HEK293T (cell line): ENCODE data around the gene DTNB.
"Not testable (repeated sequence)": the region's sequence is repeated elsewhere in the genome, so short reads cannot be mapped to it uniquely, and the experiment has no call there.

ENCODE experiments used
- CTCF ChIA-PET: fragments of 350-600 bp; formaldehyde crosslinking; extraction: SDS; loops from one replicate; lab custom pipeline; 2021; ENCODE audit warnings: antibody characterized with exemption, inconsistent platforms; lab: Yijun Ruan, JAX
- POLR2A ChIA-PET: fragments of 350-600 bp; formaldehyde crosslinking; extraction: SDS; loops from one replicate; lab custom pipeline; 2020; ENCODE audit warnings: antibody characterized with exemption, inconsistent platforms; lab: Yijun Ruan, JAX
- DNase-seq: peaks from one replicate; pipeline ENCODE4 v3.0.0; 2012; ENCODE audit warnings: mixed read lengths; ENCODE audit errors: extremely low spot score
- ARNT ChIP-seq: fragments of 450-650 bp; IDR thresholded peaks from 2 replicates; pipeline ENCODE4 v1.6.1; 2017; ENCODE audit warnings: mild to moderate bottlenecking
- BHLHE40 ChIP-seq: fragments of 450-650 bp; IDR thresholded peaks from 2 replicates; pipeline ENCODE4 v1.6.1; 2016; ENCODE audit warnings: mild to moderate bottlenecking, moderate library complexity, borderline replicate concordance
- CTBP1 ChIP-seq: fragments of 450-650 bp; IDR thresholded peaks from 2 replicates; pipeline ENCODE4 v1.6.1; 2016; ENCODE audit warnings: borderline replicate concordance
- ELF4 ChIP-seq: fragments of 450-650 bp; IDR thresholded peaks from 2 replicates; pipeline ENCODE4 v1.6.1; 2017; ENCODE audit warnings: antibody characterized with exemption
- FOXA1 ChIP-seq: fragments of 450-650 bp; IDR thresholded peaks from 2 replicates; pipeline ENCODE4 v1.6.1; 2016; ENCODE audit warnings: mild to moderate bottlenecking
- FOXK2 ChIP-seq: fragments of 450-650 bp; IDR thresholded peaks from 2 replicates; pipeline ENCODE4 v1.6.1; 2016; ENCODE audit warnings: mild to moderate bottlenecking
- FOXM1 ChIP-seq: fragments of 450-650 bp; IDR thresholded peaks from 2 replicates; pipeline ENCODE4 v1.6.1; 2017; ENCODE audit warnings: mild to moderate bottlenecking, borderline replicate concordance
- HDGF ChIP-seq: fragments of 450-650 bp; IDR thresholded peaks from 2 replicates; pipeline ENCODE4 v1.6.1; 2017; ENCODE audit warnings: antibody characterized with exemption, borderline replicate concordance
- L3MBTL2 ChIP-seq: fragments of 450-650 bp; conservative IDR thresholded peaks from 2 replicates; pipeline ENCODE4 v1.6.1; 2016; ENCODE audit warnings: mild to moderate bottlenecking
- LEF1 ChIP-seq: fragments of 450-650 bp; IDR thresholded peaks from 2 replicates; pipeline ENCODE4 v1.6.1; 2017; ENCODE audit warnings: mild to moderate bottlenecking, borderline replicate concordance
- NFRKB ChIP-seq: fragments of 450-650 bp; IDR thresholded peaks from 2 replicates; pipeline ENCODE4 v1.6.1; 2016; ENCODE audit warnings: mild to moderate bottlenecking, moderate library complexity
- SP1 ChIP-seq: fragments of 450-650 bp; IDR thresholded peaks from 2 replicates; pipeline ENCODE4 v1.6.1; 2017
- SUZ12 ChIP-seq: fragments of 450-650 bp; IDR thresholded peaks from 2 replicates; pipeline ENCODE4 v1.6.1; 2016; ENCODE audit warnings: mild to moderate bottlenecking
- TARDBP ChIP-seq: fragments of 450-650 bp; IDR thresholded peaks from 2 replicates; pipeline ENCODE4 v1.6.1; 2016
- ZNF384 ChIP-seq: fragments of 450-650 bp; IDR thresholded peaks from 2 replicates; pipeline ENCODE4 v1.6.1; 2016
- TF ChIP-seq, protein P1 (sequence below): fragments of 450-650 bp; IDR thresholded peaks from 2 replicates; pipeline ENCODE4 v1.6.1; 2016

The DTNB gene

DNA sequence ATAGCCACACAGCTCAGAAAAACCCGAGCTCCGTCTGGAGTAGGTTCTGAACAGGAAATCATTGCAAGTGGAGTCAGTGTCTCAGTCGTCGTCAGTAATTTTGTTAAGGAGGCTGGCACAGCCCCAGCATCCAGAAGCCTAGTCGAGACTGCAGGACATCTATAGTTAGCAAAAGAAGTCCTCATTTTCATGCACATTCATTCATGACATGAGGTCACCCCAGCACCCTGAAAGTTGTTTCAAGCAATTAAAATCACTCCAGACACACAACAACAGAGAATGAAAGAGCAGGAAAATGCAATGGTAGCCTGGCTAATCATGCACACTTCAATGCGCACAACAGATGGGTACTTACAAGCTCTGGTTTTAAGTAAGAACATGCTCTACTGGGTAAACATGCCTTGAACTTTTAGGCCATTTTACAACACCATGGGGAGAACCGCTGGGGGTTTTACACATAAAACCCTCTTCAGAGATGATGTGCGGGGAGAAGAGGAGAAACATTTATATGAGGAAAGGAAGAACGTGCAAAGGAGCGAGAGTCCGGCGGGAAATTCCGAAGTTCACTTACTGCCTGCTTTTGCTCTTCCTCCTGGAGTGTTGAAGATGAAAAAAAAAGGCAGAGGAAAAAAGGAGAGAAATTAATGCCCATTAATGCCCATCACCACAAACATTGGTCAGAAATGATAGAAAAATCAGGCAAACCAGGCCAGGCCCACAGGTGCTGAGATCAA, 254.3 kb downstream of the DTNB start:
- no peak for DNase-seq
- TF ChIP-seq LEF1 (no peak), BHLHE40 (no peak), ELF4 (no peak), TARDBP (no peak), CTBP1 (no peak), NFRKB (no peak), FOXM1 (no peak), FOXK2 (no peak), SUZ12 (no peak), ARNT (no peak), HDGF (no peak), FOXA1 (no peak), ZNF384 (no peak)
- CTCF ChIA-PET = no interaction called here
- POLR2A ChIA-PET = no interaction called here

DNA sequence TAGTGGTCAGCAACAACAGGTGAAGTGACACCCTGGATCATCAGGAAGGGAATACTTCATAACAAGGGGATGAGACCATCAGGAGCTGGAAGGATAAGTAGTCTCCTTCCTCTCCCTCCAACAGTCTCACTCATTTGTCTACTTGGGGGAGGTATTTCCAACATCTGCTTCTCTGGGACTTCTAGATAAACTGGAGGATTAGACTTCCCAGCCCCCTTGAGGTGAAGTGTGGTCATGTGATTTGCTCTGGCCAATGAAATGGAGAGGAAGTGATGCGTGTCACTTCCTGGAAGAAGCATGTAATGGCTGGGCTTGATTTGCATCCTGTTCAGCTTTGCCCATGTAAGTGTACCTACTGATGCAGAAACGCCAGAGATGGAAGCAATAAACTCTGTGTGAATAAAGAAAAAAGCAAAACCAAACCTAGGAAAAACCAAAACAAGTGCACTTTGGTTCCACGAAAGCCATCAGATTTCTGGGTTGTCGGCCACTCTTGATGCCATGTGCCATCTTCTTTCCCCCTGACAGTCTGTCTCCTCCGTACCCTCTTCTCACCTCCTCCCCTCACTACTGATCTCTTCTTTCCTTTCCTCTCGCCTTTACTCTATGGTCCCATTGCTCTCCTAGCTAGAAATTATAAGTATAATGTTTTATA, 255.5 kb downstream of the DTNB start:
- TF ChIP-seq L3MBTL2 (no peak), CTBP1 (no peak), FOXA1 (no peak), LEF1 (no peak), SP1 (no peak), ZNF384 (no peak), HDGF (no peak), NFRKB (no peak), FOXM1 (no peak), SUZ12 (no peak), FOXK2 (no peak), ARNT (no peak), TARDBP (no peak), BHLHE40 (no peak), ELF4 (no peak)
- TF ChIP-seq, protein P1, sequence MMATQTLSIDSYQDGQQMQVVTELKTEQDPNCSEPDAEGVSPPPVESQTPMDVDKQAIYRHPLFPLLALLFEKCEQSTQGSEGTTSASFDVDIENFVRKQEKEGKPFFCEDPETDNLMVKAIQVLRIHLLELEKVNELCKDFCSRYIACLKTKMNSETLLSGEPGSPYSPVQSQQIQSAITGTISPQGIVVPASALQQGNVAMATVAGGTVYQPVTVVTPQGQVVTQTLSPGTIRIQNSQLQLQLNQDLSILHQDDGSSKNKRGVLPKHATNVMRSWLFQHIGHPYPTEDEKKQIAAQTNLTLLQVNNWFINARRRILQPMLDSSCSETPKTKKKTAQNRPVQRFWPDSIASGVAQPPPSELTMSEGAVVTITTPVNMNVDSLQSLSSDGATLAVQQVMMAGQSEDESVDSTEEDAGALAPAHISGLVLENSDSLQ = no peak

DNA sequence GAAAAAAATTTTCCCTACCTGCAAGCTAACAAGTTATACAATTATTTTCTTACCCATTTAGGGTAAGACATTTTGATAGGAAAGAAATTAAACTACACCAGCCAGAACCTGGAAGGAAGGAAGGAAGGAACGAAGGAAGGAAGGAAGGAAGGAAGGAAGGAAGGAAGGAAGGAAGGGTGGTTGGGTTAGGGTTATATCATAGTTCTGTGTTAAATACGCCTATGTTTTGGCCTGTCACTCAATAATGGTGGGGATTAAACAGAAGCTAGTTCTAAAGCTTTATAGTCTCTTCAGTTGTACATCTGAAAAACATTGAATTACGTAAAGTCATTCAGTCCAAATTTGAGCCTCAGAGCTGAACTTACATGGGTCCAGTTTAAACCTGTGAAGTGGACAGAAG, 256.7 kb downstream of the DTNB start:
- ChIA-PET POLR2A (no interaction called here), CTCF (no interaction called here)
- no peak for TF ChIP-seq TARDBP
- no peak for TF ChIP-seq BHLHE40
- TF ChIP-seq L3MBTL2 = no peak
- no peak for TF ChIP-seq ELF4
- TF ChIP-seq FOXK2 = no peak
- no peak for TF ChIP-seq CTBP1
- no peak for TF ChIP-seq FOXA1
- TF ChIP-seq ARNT = no peak
- no peak for TF ChIP-seq ZNF384
- TF ChIP-seq LEF1 = no peak
- TF ChIP-seq NFRKB = no peak
- TF ChIP-seq SP1 = no peak
- TF ChIP-seq, protein P1 = no peak
- TF ChIP-seq SUZ12 = no peak
- TF ChIP-seq HDGF = no peak
- no peak for TF ChIP-seq FOXM1
- DNase-seq = no peak

More for the DNA sequence above, 255.5 kb downstream of the DTNB start:
- POLR2A ChIA-PET = no interaction called here
- CTCF ChIA-PET = no interaction called here
- DNase-seq = no peak

DNA sequence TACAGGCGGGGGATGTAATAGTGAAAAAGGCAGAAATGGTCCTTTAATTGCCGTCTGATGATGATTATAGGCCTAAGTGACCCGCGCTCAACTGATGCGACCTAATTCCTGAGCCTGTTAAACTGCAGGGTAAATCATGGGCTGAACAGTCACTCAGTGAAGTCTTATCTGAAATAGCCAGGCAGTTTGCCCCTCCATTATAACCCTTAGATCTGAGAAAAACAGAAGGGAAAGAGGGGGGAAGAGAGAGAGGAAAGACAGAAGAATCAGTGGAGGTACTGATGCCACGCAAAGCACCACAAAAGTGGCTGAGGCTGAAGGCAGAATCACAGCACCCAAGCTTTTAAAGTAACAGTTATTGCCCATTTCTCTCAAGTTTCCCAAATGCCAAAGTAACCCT, 258.6 kb downstream of the DTNB start:
- ChIA-PET CTCF (no interaction called here), POLR2A (no interaction called here)
- no peak for DNase-seq
- TF ChIP-seq L3MBTL2 (no peak), ZNF384 (no peak), LEF1 (no peak), ELF4 (no peak), FOXK2 (no peak), TARDBP (no peak), BHLHE40 (no peak), CTBP1 (no peak), SUZ12 (no peak), SP1 (no peak)
- TF ChIP-seq, protein P1 = no peak

DNA sequence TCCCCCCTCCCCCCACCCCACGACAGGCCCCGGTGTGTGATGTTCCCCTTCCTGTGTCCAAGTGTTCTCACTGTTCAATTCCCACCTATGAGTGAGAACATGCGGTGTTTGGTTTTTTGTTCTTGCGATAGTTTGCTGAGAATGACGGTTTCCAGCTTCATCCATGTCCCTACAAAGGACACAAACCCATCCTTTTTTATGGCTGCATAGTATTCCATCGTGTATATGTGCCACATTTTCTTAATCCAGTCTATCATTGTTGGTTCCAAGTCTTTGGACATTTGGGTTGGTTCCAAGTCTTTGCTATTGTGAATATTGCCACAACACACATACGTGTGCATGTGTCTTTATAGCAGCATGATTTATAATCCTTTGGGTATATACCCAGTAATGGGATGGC, 260.0 kb downstream of the DTNB start:
- POLR2A ChIA-PET, CTCF ChIA-PET, DNase-seq: not testable (repeated sequence)

DNA sequence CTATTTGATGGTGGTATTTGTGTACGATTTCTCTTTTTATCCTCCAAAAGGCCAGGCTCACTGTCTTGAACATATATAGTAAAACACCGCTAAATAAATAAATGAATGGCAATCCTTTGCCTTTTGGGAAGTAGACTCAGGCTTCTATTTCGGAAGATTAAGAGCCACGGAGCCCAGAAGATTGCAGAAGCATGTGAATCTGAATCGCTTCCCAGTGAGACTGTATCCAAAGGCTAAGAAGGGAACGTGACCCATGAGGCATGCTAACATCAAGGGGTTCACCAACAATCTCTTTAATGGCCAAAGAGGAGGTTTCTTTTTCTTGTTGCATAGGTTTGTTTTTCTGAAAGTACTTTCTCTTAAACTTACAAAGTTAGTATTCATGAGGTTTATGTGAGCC, 261.6 kb downstream of the DTNB start:
- POLR2A ChIA-PET = no interaction called here
- no peak for TF ChIP-seq ZNF384
- no peak for TF ChIP-seq L3MBTL2
- no peak for TF ChIP-seq FOXA1
- no peak for TF ChIP-seq LEF1
- no peak for TF ChIP-seq ARNT
- no peak for TF ChIP-seq BHLHE40
- TF ChIP-seq HDGF = no peak

More for the DNA sequence above, 261.6 kb downstream of the DTNB start:
- CTCF ChIA-PET = interaction anchor here (1.4 kb wide), 1 partner anchor 50 kb away, joined by 3 read pairs; no protein-coding TSS in a partner anchor
- DNase-seq = no peak
